Parathyroid adenoma (tissue), 2 donors: ENCODE data around the gene SDK2.

Source experiments
- H2AFZ ChIP-seq: fragments of 300-600 bp; sonication (generic); one replicate; pipeline ENCODE4 v1.7.0; 2017; ENCODE audit warnings: antibody characterized with exemption, mild to moderate bottlenecking
- H3K27ac ChIP-seq: fragments of 300-600 bp; sonication (generic); one replicate; pipeline ENCODE4 v1.7.0; 2017
- H3K27me3 ChIP-seq: fragments of 300-600 bp; sonication (generic); one replicate; pipeline ENCODE4 v1.7.0; 2017; ENCODE audit warnings: low read length; ENCODE audit not compliant: control insufficient read depth, insufficient read depth
- H3K36me3 ChIP-seq: fragments of 300-600 bp; sonication (generic); one replicate; pipeline ENCODE4 v1.7.0; 2017; ENCODE audit warnings: low read length; ENCODE audit not compliant: control insufficient read depth, insufficient read depth
- H3K4me1 ChIP-seq: fragments of 300-600 bp; sonication (generic); one replicate; pipeline ENCODE4 v1.7.0; 2017; ENCODE audit warnings: control low read depth
- H3K4me2 ChIP-seq: fragments of 300-600 bp; sonication (generic); one replicate; pipeline ENCODE4 v1.7.0; 2017; ENCODE audit warnings: low read length
- H3K4me3 ChIP-seq: fragments of 300-600 bp; sonication (generic); one replicate; pipeline ENCODE4 v1.7.0; 2017; ENCODE audit warnings: low read depth, low read length
- H3K79me2 ChIP-seq: fragments of 300-600 bp; sonication (generic); one replicate; pipeline ENCODE4 v1.7.0; 2017; ENCODE audit warnings: control low read depth
- H3K9ac ChIP-seq: fragments of 300-600 bp; sonication (generic); one replicate; pipeline ENCODE4 v1.7.0; 2017; ENCODE audit warnings: mild to moderate bottlenecking
- H3K9me3 ChIP-seq: fragments of 300-600 bp; sonication (generic); one replicate; pipeline ENCODE4 v1.7.0; 2017; ENCODE audit warnings: low read length; ENCODE audit not compliant: control insufficient read depth
- TF ChIP-seq, protein P1 (sequence below): fragments of 300-600 bp; sonication (generic); IDR thresholded peaks from one replicate; pipeline ENCODE4 v1.7.0; 2017; ENCODE audit warnings: antibody characterized with exemption, mild to moderate bottlenecking
- donor health status: primary hyperparathyroidism.

The SDK2 gene

DNA sequence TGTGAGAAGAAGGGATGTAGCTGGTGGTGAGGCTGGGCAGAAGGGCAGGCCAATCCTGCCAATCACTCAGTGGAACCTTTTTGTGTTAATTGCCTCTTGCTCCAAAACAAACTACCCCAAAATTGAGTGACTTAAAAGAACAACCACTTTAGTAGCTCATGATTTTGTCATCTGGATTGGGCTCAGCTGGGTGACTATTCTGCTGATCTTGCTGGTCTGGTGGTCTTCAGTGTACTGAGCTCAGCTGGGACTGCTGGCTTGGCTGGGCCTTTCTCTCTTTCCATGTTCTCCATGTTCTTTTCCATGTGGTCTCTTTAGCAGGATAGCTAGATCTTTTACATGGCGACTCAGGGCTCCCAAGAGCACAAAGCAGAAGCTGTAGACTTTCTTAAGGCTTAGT, 37.7 kb upstream of the SDK2 start:
- no peak overlapping the region for H3K4me2 ChIP-seq
- TF ChIP-seq, protein P1, sequence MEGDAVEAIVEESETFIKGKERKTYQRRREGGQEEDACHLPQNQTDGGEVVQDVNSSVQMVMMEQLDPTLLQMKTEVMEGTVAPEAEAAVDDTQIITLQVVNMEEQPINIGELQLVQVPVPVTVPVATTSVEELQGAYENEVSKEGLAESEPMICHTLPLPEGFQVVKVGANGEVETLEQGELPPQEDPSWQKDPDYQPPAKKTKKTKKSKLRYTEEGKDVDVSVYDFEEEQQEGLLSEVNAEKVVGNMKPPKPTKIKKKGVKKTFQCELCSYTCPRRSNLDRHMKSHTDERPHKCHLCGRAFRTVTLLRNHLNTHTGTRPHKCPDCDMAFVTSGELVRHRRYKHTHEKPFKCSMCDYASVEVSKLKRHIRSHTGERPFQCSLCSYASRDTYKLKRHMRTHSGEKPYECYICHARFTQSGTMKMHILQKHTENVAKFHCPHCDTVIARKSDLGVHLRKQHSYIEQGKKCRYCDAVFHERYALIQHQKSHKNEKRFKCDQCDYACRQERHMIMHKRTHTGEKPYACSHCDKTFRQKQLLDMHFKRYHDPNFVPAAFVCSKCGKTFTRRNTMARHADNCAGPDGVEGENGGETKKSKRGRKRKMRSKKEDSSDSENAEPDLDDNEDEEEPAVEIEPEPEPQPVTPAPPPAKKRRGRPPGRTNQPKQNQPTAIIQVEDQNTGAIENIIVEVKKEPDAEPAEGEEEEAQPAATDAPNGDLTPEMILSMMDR = no peak

DNA sequence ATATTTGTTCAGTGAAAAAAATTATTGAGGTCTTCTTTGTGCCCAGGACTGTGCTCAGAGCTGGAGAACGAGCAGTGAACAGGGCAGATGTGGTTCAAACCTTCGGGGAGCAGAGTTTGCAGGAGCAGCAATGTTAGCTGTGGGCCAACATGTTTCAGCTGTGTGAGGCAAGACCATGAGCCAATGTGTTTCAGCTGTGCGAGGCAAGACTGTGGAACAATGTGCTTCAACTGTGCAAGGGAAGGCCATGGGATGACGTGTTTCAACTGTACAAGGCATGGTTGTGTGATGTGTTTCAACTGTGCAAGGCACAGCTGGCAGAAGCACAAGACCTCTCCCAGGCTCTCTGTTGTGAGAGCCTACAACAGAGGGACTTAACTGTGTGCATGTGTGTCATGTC, 35.2 kb upstream of the SDK2 start:
- no peaks in the 10 kb centered on the region for H3K9me3 ChIP-seq
- no peaks in the 10 kb centered on the region for H3K27me3 ChIP-seq
- H2AFZ ChIP-seq = no peak overlapping the region
- H3K27ac ChIP-seq = no peak overlapping the region
- H3K4me1 ChIP-seq = no peaks in the 10 kb centered on the region
- H3K4me3 ChIP-seq = no peak overlapping the region
- no peaks in the 10 kb centered on the region for H3K79me2 ChIP-seq
- H3K36me3 ChIP-seq = no peaks in the 10 kb centered on the region
- no peak overlapping the region for H3K9ac ChIP-seq
- TF ChIP-seq, protein P1 = no peak
- H3K4me2 ChIP-seq = no peak overlapping the region

More for the DNA sequence above, 37.7 kb upstream of the SDK2 start:
- no peak overlapping the region for H2AFZ ChIP-seq
- H3K27ac ChIP-seq = no peak overlapping the region
- H3K9ac ChIP-seq = no peak overlapping the region
- H3K79me2 ChIP-seq = no peaks in the 10 kb centered on the region
- H3K27me3 ChIP-seq = no peaks in the 10 kb centered on the region
- no peak overlapping the region for H3K4me3 ChIP-seq
- no peaks in the 10 kb centered on the region for H3K4me1 ChIP-seq
- H3K9me3 ChIP-seq = no peaks in the 10 kb centered on the region
- no peaks in the 10 kb centered on the region for H3K36me3 ChIP-seq

DNA sequence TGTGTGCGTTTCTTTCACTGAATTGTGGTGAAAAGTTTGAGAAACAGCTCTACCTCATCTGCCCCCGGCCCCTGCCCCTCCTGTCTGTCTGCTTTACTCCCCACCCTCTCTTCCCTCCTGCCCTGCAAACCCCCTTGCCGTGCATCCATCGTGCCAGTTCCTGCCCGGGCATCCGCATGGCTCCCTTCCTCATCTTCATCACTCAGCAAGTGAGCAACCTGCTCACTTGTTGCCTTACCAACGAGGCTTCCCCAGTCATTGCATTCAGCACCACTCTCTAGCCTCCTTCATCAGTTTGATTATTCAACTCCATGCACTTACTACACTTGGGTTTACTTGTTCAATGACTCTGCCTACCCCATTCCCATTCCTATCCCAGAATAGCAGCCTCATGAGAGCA, 34.8 kb upstream of the SDK2 start:
- Histone ChIP-seq H3K27me3 (no peaks in the 10 kb centered on the region), H3K4me2 (no peak overlapping the region), H3K27ac (no peak overlapping the region), H3K9ac (no peak overlapping the region), H3K4me1 (no peaks in the 10 kb centered on the region), H3K4me3 (no peak overlapping the region), H3K9me3 (no peaks in the 10 kb centered on the region), H3K79me2 (no peaks in the 10 kb centered on the region), H3K36me3 (no peaks in the 10 kb centered on the region), H2AFZ (no peak overlapping the region)
- TF ChIP-seq, protein P1 = no peak

DNA sequence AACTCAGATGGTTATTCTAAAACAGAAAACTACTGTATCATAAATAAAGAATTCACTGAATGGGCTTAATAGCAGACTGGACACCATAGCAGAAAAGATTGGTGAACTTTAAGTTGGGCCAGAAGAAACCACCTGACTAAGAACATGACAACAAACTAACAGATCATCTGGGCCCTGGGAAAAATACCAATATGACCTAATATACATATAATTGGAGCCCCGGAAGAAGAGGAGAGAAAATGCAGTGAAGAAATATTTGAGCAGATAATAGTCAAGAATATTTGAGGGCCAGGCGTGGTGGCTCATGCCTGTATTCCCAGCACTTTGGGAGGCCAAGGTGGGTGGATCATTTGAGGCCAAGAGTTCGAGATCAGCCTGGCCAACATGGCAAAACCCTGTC, 25.5 kb upstream of the SDK2 start:
- Histone ChIP-seq H3K4me1 (peaks cover 13% of the 10 kb centered on the region), H3K4me3 (no peak overlapping the region), H3K79me2 (no peaks in the 10 kb centered on the region), H3K36me3 (no peaks in the 10 kb centered on the region), H3K27me3 (no peaks in the 10 kb centered on the region), H3K9me3 (no peaks in the 10 kb centered on the region), H3K27ac (no peak overlapping the region), H2AFZ (no peak overlapping the region), H3K9ac (no peak overlapping the region), H3K4me2 (no peak overlapping the region)
- TF ChIP-seq, protein P1 = no peak

DNA sequence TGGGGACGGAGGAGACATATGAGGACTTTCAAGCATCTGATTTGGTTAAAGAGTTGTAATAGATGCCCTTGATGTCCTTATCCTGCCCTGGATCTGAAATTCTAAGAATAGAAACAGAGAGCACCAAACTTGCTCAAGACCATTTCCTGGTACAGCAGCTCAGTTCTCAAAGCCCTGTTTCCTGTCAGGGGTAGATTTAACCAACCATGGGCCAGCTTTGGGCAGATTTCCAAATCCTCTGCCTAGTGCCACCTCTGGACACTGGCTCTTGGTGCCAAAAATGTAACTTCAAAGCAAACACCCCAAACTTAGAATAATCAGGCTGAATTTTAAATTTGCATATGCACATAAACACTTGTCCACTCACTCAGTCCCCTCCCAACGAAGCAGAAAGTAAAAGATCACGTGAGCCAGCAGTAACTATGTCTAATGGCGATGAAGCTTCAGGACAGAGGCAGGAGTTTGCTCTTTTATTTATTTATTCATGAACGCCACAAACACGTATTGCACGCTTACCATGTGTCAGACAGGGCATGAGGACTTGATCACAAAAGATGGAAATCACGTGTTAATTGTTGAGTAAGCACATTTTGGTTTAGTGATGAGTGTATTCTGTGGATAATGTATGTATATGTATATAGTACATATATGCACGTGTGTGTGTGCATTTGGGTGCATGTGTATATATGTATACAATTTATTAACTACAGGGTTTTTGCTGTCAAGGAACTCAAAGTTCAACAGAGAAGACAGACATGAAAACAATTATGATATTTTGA, 23.1 kb upstream of the SDK2 start:
- Histone ChIP-seq H3K36me3 (no peaks in the 10 kb centered on the region), H3K4me1 (peaks cover 13% of the 10 kb centered on the region), H3K9ac (no peak overlapping the region), H3K9me3 (no peaks in the 10 kb centered on the region), H3K27me3 (no peaks in the 10 kb centered on the region), H3K27ac (peak overlapping the region; percentile 22), H3K4me3 (no peak overlapping the region), H3K79me2 (no peaks in the 10 kb centered on the region), H2AFZ (no peak overlapping the region), H3K4me2 (peak overlapping the region; percentile 15)
- TF ChIP-seq, protein P1 = no peak
